HuH-7.5 (cell line): Measurements from ENCODE around the gene PMM2.
"Not testable (repeated sequence)": the region's sequence is repeated elsewhere in the genome, so short reads cannot be mapped to it uniquely, and the experiment has no call there.

Experiments used
- DNase-seq: peaks from one replicate; pipeline ENCODE4 v3.0.0; 2011; ENCODE audit warnings: low spot score

The PMM2 gene

DNA sequence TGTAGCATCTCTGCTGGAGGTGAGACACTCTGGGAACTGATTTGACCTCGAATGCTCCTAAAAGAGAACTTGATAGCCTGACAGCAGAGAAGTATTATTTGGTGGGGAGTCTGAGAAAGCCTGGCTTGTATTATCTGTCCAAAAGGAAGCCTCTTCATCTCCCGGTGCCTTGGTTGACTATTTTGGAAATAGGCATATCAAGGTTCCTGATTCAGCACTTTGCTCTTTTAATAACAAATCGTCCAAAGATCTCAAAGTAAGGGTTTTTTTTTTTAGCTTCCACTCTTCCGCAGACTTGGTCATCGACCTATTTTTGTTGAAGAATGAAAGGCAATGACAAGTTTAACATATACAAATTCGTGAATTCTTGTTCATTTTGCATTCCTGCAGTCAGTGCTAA lies 15.0 kb upstream of the PMM2 start:
- DNase-seq, result no peak

DNA sequence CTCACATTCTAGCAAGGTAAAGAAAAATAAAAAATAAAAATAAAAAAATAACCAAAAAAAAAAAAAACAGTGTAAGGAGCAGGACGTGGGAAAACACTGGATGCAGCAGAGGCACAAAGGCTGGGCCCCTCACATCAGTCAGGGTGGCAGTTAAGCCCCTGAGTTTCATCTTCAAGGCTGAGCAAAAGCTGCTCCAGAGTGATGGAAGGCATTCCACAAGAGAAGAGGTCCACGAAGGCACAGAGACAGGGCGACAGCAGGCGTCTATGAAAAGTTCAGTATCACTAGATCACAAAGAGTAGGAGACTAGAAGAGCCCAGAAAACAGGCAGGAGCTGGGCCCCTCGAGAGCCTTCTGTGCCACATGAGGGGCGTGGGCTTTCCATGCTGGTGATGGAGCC lies 12.2 kb upstream of the PMM2 start:
- no peak for DNase-seq

DNA sequence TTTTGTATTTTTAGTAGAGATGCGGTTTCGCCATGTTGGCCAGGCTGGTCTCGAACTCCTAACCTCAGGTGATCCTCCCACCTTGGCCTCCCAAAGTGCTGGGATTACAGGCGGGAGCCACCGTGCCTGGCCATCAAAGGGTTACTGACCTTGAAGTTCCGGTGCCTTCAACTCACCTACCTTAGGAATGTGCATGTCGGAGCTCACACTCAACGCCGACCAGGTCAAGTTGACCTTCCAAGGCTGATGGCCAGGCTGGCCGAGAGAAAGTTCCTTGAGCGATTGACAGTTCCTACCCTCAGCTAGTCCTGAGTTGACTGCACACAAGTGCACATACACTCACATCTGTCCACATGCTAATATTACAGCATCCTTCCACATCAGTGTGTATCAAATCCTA lies 11.3 kb upstream of the PMM2 start:
- not testable (repeated sequence) for DNase-seq

DNA sequence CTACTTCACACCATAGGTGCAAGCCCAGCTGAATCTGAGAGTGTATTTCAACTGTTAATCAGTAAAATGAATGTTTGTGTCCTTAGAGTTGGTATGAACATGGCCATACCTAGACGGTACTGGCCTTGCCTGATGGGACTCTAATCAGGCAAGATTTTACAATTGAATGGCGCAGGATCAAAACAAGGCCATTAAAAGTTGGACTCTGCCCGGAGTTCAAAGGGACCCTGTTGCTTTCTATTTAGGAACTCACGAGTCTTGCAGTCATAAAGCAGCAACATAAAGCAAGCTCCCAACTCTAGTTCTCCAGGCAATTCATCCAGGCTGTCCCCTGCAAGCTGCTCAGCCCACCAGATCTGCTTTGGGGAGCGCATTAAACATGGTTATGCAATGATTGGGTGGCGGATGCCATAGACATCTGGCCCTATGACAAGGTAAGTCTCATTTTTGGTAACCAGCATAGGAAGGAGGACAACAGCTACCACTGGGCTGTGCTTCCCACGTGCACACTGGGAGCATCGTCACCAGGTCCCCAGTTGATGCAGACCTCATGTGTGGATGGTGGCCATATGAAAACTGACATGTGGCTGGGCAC lies 9.0 kb upstream of the PMM2 start:
- no peak for DNase-seq

- no peak for DNase-seq
Measured at GRCh38 chr16:8795091-8795490, 2.5 kb upstream of the PMM2 start.

- no peak for DNase-seq
Measured at GRCh38 chr16:8795818-8796217, 1.8 kb upstream of the PMM2 start.

DNA sequence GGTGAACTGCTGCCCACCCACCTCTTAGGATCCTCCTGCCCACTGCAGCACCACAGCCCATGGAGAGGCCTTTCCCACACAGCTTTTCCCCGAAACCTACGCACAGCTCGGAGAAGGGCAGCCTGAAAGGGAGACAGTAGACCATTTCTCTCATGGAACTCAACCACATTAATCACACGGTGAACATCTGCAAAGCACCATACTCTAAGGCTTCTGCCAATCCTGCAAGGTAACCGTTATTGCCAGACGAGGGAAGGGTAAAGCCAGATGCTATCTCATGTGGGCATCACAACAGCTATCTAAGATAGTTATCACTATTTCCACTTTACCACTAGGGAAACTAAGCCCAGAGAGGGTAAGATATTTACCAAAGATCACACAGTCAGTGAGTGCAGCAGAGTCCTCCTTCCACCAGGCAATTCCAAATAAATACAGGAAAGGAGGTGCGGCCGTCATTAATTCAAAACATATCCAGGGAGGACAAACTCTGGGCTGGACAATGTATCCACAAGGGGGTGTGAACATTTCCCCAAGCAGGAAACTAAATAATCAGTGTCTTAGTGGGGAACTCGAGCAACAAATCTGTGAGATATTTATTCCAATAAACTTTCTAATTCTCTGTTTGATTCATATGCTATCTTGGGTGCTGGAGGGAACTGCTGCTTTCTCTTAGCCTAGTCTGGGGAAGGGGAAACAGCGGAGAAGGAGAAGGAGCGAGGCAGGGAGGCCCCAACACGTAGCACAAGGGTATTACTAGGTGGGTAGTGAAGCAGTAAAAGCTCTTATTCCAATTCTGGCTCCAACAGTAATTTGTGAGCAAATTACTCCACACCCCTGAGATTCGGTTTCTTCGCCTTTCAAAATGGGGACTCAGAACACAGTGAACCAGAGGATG lies 923 bp upstream of the PMM2 start:
- no peak for DNase-seq

DNA sequence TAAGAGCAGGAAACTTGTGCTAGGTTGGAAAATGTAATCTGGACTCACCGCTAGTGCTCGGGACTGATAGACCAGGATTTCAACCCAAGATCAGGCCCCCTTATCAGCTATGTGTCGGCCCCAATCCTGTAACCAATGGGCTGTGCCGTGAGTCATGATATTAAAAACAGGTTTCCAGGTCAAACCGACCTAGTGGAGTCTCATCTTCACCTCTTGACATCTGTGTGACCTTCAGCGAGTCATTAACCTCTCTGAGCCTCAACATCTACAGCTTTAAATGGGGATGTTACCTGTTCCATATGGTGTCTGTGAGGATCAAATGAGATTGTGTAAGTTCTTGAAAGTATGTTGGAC lies 512 bp downstream of the PMM2 start:
- no peak for DNase-seq

DNA sequence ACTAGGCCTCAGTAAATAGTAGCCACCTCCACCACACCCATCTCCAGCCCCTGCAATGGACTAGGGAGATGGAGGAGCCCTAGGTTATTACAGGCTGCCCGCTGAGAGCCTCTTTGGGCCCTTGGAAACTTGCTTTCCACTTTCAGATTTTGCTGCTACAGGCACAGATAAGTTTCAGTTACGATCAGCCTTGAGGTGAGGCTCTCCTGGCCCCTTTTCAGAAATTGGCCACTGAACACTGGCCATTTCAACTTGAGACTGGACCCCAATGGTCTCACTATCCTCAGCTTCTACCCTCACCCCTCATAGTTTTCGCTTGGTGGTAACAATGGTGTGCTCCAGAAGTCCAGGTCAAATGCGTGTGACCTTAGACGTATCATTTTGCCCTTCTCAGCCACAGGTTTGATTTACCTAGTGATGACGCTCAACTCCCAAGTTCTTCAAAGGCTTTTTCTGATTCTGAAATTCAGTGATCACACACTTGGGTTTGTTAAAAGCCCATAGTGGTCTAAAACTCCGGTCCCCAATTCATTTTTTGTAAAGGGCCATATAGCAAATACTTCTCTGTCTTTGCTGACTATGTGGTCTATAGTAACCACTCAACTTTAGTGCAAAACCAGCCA lies 1.0 kb downstream of the PMM2 start:
- no peak for DNase-seq

DNA sequence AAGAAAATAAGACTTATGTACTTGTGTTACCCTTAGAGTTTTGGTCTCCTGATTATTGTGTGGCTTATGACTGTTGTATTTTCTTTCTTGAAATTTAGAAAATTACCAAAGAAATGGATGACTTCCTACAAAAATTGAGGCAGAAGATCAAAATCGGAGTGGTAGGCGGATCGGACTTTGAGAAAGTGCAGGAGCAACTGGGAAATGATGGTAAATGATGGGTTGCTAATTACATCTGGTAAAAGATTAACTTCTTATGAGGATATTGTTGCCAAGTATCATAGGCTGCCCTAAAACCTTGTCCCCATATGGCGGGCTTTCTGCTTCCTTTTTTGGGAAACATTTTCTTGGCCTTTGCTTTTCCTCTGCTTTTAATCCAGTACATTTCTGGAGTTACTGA lies 4.1 kb downstream of the PMM2 start:
- no peak for DNase-seq

- not testable (repeated sequence) for DNase-seq
Measured at GRCh38 chr16:8803733-8804132, 6.1 kb downstream of the PMM2 start.

DNA sequence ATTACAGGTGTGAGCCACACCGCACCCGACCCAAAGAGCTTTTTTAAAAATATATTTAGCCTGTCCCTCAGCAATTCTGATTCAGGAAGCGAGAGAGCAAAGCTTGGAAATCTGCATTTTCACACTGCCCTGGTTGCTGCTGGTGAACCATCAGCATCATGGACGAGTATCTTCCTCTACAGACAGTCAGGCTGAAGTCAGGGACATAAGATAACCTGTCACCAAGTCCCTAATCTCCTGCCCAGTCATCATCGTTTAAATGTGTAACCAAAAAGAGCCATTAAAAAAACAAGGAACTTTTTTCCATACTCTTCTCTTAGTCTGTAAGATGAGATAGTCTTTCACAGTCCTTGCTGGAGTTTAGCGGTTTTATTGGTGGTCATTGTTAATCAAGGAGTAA lies 6.7 kb downstream of the PMM2 start:
- no peak for DNase-seq

- DNase-seq, result no peak
Measured at GRCh38 chr16:8806272-8806983, 8.8 kb downstream of the PMM2 start.

- DNase-seq, result no peak
Measured at GRCh38 chr16:8807189-8807588, 9.6 kb downstream of the PMM2 start.

- no peak for DNase-seq
Measured at GRCh38 chr16:8808009-8808408, 10.4 kb downstream of the PMM2 start.

- no peak for DNase-seq
Measured at GRCh38 chr16:8808613-8809353, 11.1 kb downstream of the PMM2 start.

- no peak for DNase-seq
Measured at GRCh38 chr16:8812162-8812843, 14.7 kb downstream of the PMM2 start.

DNA sequence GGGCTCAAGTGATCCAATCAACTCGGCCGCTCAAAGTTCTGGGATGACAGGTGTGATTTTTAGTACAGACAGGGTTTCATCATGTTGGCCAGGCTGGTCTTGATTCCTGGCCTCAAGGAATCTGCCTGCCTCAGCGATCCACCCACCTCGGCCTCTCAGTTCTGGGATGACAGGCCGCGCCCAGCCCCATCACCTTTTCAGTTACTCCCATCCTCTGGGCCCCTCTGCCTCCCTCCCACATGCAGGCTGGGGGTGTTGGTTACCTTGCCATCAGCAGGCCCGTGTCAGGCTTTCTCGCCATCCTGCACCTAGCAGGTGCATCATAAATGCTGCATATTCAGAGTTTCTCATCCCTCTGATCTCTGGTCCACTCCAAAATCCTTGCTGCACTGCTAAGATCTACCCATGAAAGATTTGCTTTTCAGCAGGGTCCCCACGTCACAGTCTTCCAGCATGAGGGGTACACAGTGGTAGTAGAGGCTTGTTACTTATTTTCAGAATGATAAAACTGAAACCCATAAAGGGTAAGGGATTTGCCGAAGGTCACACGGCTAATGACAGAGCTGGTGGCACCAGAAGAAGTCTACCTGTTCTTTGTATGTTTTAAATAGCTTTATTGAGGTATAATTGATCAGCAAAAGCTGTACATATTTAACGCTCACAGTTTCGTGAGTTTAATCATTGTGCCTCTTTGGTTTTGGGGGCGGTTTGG lies 16.6 kb downstream of the PMM2 start:
- DNase-seq, result no peak

- no peak for DNase-seq
Measured at GRCh38 chr16:8816967-8817655, 19.5 kb downstream of the PMM2 start.
